NCI-H1694 treated with DMSO at 0.1 percent for 48 hours (cell line): ENCODE data around the gene RHOG.
"Not testable (repeated sequence)": the region's sequence is repeated elsewhere in the genome, so short reads cannot be mapped to it uniquely, and the experiment has no call there.

Experiments
- DNase-seq: peaks from one replicate; lab custom pipeline; 2025; lab: John Stamatoyannopoulos, UW

Gene RHOG

GRCh38 chr11:3808861-3809623, 31.7 kb downstream of the RHOG start:
- peak; percentile 11 for DNase-seq

- peak; percentile 47 for DNase-seq
These were observed 32.6 kb downstream of the RHOG start, which contains the start of gene PGAP2 for GRCh38 chr11:3807909-3808860. Gene PGAP2, plus strand, starts transcription at chr11:3808560. Its CDS starts 2,700 bp downstream, at chr11:3811260.

GRCh38 chr11:3803726-3804495, 36.8 kb downstream of the RHOG start:
- DNase-seq, result no peak

- DNase-seq, result no peak
These were observed 38.6 kb downstream of the RHOG start for GRCh38 chr11:3802011-3802790.

GRCh38 chr11:3799873-3800272, 40.9 kb downstream of the RHOG start:
- DNase-seq, result no peak

- DNase-seq, result no peak
These were observed 41.6 kb downstream of the RHOG start for GRCh38 chr11:3799143-3799542.

- DNase-seq, result peak; percentile 97
These were observed 43.2 kb downstream of the RHOG start, which contains the start of gene NUP98 for GRCh38 chr11:3797329-3798090. Gene NUP98, minus strand, starts transcription at chr11:3797554. Its CDS starts 15,437 bp downstream, at chr11:3782117.

- DNase-seq, result no peak
These were observed 43.9 kb downstream of the RHOG start for GRCh38 chr11:3796801-3797328.

- DNase-seq, result no peak
These were observed 44.4 kb downstream of the RHOG start for GRCh38 chr11:3796346-3796745.

- no peak for DNase-seq
These were observed 44.8 kb downstream of the RHOG start for GRCh38 chr11:3796002-3796311.

GRCh38 chr11:3795131-3796001, 45.4 kb downstream of the RHOG start:
- DNase-seq, result no peak

GRCh38 chr11:3794387-3794786, 46.4 kb downstream of the RHOG start:
- not testable (repeated sequence) for DNase-seq

GRCh38 chr11:3786781-3787428, 53.9 kb downstream of the RHOG start:
- no peak for DNase-seq

GRCh38 chr11:3783611-3784010, 57.1 kb downstream of the RHOG start:
- no peak for DNase-seq

- DNase-seq, result no peak
These were observed 57.8 kb downstream of the RHOG start for GRCh38 chr11:3782963-3783362.

GRCh38 chr11:3781423-3781822, 59.3 kb downstream of the RHOG start:
- no peak for DNase-seq
